ENCODE measurements around the gene VEZT. TPM values are rescaled to one million over a fixed set of nuclear protein-coding genes. Genes with fewer than 3 reads are reported as not detected.

The VEZT gene
- total RNA-seq, 2 experiments from 2014 or later, result 52.6 to 57.2 TPM

DNA sequence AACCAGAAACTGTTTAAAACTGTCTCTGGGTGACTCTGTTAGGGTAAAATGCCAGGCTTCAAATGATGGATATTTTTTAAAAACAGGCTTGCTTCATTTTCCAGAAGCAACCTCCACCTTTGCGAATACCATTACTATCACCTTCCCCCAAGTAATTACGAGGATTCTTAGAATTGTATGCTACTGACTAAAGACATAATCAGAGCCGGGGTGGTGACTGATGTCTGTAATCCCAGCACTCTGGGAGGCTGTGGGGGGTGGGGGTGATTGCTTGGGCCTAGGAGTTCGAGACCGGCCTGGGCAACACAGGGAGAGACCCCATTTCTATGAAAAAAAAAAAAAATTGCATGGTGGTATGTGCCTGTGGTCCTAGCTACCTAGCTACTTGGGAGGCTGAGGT is 38.6 kb upstream of the VEZT start:
- Mint-ChIP-seq H3K36me3 (ENCODE audit: low read depth) (no peaks in the 10 kb centered on the region), H3K27me3 (no peaks in the 10 kb centered on the region), H3K27ac (no peak overlapping the region), H3K9me3 (no peaks in the 10 kb centered on the region), H3K4me3 (no peak overlapping the region), H3K4me1 (ENCODE audit: low read depth) (no peaks in the 10 kb centered on the region)
- ATAC-seq (ENCODE audit: poor library complexity), result no peak
- TF ChIP-seq, protein P1, sequence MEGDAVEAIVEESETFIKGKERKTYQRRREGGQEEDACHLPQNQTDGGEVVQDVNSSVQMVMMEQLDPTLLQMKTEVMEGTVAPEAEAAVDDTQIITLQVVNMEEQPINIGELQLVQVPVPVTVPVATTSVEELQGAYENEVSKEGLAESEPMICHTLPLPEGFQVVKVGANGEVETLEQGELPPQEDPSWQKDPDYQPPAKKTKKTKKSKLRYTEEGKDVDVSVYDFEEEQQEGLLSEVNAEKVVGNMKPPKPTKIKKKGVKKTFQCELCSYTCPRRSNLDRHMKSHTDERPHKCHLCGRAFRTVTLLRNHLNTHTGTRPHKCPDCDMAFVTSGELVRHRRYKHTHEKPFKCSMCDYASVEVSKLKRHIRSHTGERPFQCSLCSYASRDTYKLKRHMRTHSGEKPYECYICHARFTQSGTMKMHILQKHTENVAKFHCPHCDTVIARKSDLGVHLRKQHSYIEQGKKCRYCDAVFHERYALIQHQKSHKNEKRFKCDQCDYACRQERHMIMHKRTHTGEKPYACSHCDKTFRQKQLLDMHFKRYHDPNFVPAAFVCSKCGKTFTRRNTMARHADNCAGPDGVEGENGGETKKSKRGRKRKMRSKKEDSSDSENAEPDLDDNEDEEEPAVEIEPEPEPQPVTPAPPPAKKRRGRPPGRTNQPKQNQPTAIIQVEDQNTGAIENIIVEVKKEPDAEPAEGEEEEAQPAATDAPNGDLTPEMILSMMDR (IDR thresholded peaks at IDR 0.05), result no peak
- H3K27me3 ChIP-seq (ENCODE audit: control insufficient read depth in 1 of 2, insufficient read depth in 2 of 2, low read length in 2 of 2), result no peaks in the 10 kb centered on the region
- ChIA-PET CTCF (no interaction called here), POLR2A (no interaction called here)
- intact Hi-C loops (cut with DNase I, micrococcal nuclease), result no loop called here
- no peak overlapping the region for H3K27ac ChIP-seq (ENCODE audit: low read depth in 1 of 2, low read length in 2 of 2)
- no peak for DNase-seq
- no peaks in the 10 kb centered on the region for H3K4me1 ChIP-seq (ENCODE audit: insufficient read depth, low read length)
- H3K4me3 ChIP-seq (ENCODE audit: low read length), result no peak overlapping the region
- H3K36me3 ChIP-seq (ENCODE audit: insufficient read depth, low read length), result no peaks in the 10 kb centered on the region
- H3K9me3 ChIP-seq (ENCODE audit: control insufficient read depth in 1 of 2, insufficient read depth in 1 of 2, low read length in 2 of 2), result no peaks in the 10 kb centered on the region

DNA sequence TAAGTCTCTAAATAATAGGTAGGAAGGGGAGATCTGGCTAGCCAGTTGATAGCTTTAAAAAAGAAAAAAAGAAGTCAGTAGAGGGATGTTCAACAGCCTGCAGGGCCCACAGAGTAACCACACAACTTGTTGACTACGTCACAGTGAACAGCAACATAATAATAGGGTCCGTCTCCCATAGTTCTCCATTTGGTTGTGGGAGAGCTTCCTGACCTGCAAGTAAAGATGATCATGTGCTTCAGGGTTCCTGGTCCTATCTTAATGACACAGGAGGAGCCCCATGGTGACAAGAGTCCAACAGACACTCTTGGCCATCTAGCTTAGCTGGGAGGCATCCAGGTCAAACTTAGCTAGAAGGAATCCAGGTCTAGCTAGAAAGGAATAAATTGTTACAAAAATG is 36.5 kb upstream of the VEZT start:
- Histone ChIP-seq H3K4me1 (ENCODE audit: insufficient read depth, low read length) (no peaks in the 10 kb centered on the region), H3K4me3 (ENCODE audit: low read length) (no peak overlapping the region), H3K27me3 (ENCODE audit: control insufficient read depth in 1 of 2, insufficient read depth in 2 of 2, low read length in 2 of 2) (no peaks in the 10 kb centered on the region), H3K27ac (ENCODE audit: low read depth in 1 of 2, low read length in 2 of 2) (no peak overlapping the region), H3K9me3 (ENCODE audit: control insufficient read depth in 1 of 2, insufficient read depth in 1 of 2, low read length in 2 of 2) (no peaks in the 10 kb centered on the region), H3K36me3 (ENCODE audit: insufficient read depth, low read length) (no peaks in the 10 kb centered on the region)
- no peaks in the 10 kb centered on the region for H3K36me3 Mint-ChIP-seq (ENCODE audit: low read depth)
- ChIA-PET CTCF (no interaction called here), POLR2A (no interaction called here)
- intact Hi-C loops (cut with DNase I, micrococcal nuclease), result no loop called here
- no peaks in the 10 kb centered on the region for H3K4me1 Mint-ChIP-seq (ENCODE audit: low read depth)
- H3K4me3 Mint-ChIP-seq, result no peak overlapping the region
- no peak for DNase-seq
- H3K27me3 Mint-ChIP-seq, result no peaks in the 10 kb centered on the region
- no peak overlapping the region for H3K27ac Mint-ChIP-seq
- ATAC-seq (ENCODE audit: poor library complexity), result no peak
- TF ChIP-seq, protein P1 (IDR thresholded peaks at IDR 0.05), result no peak
- no peaks in the 10 kb centered on the region for H3K9me3 Mint-ChIP-seq

DNA sequence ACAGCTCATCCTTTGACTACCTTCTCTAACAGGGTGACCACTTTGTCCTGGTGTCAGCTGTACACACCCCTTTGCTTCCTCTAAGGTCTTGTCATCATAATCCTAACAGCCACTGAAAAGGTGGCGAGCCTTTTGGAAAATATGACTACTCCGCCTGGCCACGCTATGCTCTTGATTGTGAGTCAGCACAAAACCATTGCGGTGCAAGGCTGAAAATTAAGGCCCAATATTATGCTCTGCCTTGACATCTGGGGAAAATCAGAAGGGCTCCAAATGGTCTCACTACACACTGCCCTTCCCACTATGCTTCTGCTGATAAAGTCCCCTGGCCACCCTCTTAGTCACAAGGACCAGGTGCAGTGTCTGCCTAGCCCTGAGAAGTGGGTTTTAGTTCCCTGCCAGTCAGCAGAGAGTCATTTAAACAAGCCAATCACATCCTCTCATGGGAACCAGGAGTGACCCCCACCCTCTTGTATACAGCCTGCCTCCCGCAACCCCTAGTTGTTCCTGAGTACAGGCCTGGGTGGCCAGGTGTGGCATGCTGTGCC is 34.7 kb upstream of the VEZT start:
- no peaks in the 10 kb centered on the region for H3K9me3 ChIP-seq (ENCODE audit: control insufficient read depth in 1 of 2, insufficient read depth in 1 of 2, low read length in 2 of 2)
- no peak overlapping the region for H3K4me3 ChIP-seq (ENCODE audit: low read length)
- H3K36me3 ChIP-seq (ENCODE audit: insufficient read depth, low read length), result no peaks in the 10 kb centered on the region
- no peaks in the 10 kb centered on the region for H3K27me3 Mint-ChIP-seq
- no peaks in the 10 kb centered on the region for H3K4me1 Mint-ChIP-seq (ENCODE audit: low read depth)
- no peak overlapping the region for H3K27ac ChIP-seq (ENCODE audit: low read depth in 1 of 2, low read length in 2 of 2)
- intact Hi-C loops (cut with DNase I, micrococcal nuclease), result no loop called here
- H3K4me1 ChIP-seq (ENCODE audit: insufficient read depth, low read length), result no peaks in the 10 kb centered on the region
- DNase-seq (no peak), ATAC-seq (ENCODE audit: poor library complexity) (no peak)
- no peak overlapping the region for H3K4me3 Mint-ChIP-seq
- no peaks in the 10 kb centered on the region for H3K27me3 ChIP-seq (ENCODE audit: control insufficient read depth in 1 of 2, insufficient read depth in 2 of 2, low read length in 2 of 2)
- no peaks in the 10 kb centered on the region for H3K36me3 Mint-ChIP-seq (ENCODE audit: low read depth)
- ChIA-PET CTCF (no interaction called here), POLR2A (no interaction called here)
- no peak overlapping the region for H3K27ac Mint-ChIP-seq
- H3K9me3 Mint-ChIP-seq, result no peaks in the 10 kb centered on the region
- TF ChIP-seq, protein P1 (IDR thresholded peaks at IDR 0.05), result no peak

Measured in CD4-positive, alpha-beta T cell (primary cell).